ENCODE results near the gene ABR.
A peak's percentile ranks its signal among the peaks of the same experiment; 100 is the strongest.
"Not testable (repeated sequence)": the region's sequence is repeated elsewhere in the genome, so short reads cannot be mapped to it uniquely, and the experiment has no call there.

ABR gene

GRCh38 chr17:983921-984320, 195.9 kb downstream of the ABR start:
- no peak for DNase-seq (ENCODE audit: low read depth in 2 of 2)

- no peak for DNase-seq (ENCODE audit: low read depth in 2 of 2)
These were observed 198.5 kb downstream of the ABR start for GRCh38 chr17:981292-981658.

- peak; percentile 47 to 55 for DNase-seq (ENCODE audit: low read depth in 2 of 2)
These were observed 199.1 kb downstream of the ABR start for GRCh38 chr17:980406-981291.

- DNase-seq (ENCODE audit: low read depth in 2 of 2) = peak; percentile 73 to 76
These were observed 200.0 kb downstream of the ABR start, which contains the start of gene NXN for GRCh38 chr17:979539-980405. Gene NXN, minus strand, starts transcription at chr17:979776.

- no peak for DNase-seq (ENCODE audit: low read depth in 2 of 2)
These were observed 200.6 kb downstream of the ABR start for GRCh38 chr17:979212-979538.

- no peak for DNase-seq (ENCODE audit: low read depth in 2 of 2)
These were observed 201.4 kb downstream of the ABR start for GRCh38 chr17:978103-979093.

GRCh38 chr17:977166-977565, 202.6 kb downstream of the ABR start:
- DNase-seq (ENCODE audit: low read depth in 2 of 2) = no peak

- no peak for DNase-seq (ENCODE audit: low read depth in 2 of 2)
These were observed 203.5 kb downstream of the ABR start for GRCh38 chr17:976312-976711.

GRCh38 chr17:975371-975915, 204.3 kb downstream of the ABR start:
- DNase-seq (ENCODE audit: low read depth in 2 of 2) = no peak

GRCh38 chr17:974778-975177, 205.0 kb downstream of the ABR start:
- DNase-seq (ENCODE audit: low read depth in 2 of 2) = not testable (repeated sequence)

- no peak for DNase-seq (ENCODE audit: low read depth in 2 of 2)
These were observed 206.7 kb downstream of the ABR start for GRCh38 chr17:973053-973452.

GRCh38 chr17:971861-972260, 207.9 kb downstream of the ABR start:
- DNase-seq (ENCODE audit: low read depth in 2 of 2) = not testable (repeated sequence)

- DNase-seq (ENCODE audit: low read depth in 2 of 2) = no peak
These were observed 209.4 kb downstream of the ABR start for GRCh38 chr17:970364-970763.

- DNase-seq (ENCODE audit: low read depth in 2 of 2) = no peak
These were observed 209.9 kb downstream of the ABR start for GRCh38 chr17:969811-970355.

- no peak for DNase-seq (ENCODE audit: low read depth in 2 of 2)
These were observed 210.7 kb downstream of the ABR start for GRCh38 chr17:968812-969730.

- DNase-seq (ENCODE audit: low read depth in 2 of 2) = no peak
These were observed 212.7 kb downstream of the ABR start for GRCh38 chr17:967122-967521.

- DNase-seq (ENCODE audit: low read depth in 2 of 2) = no peak
These were observed 214.3 kb downstream of the ABR start for GRCh38 chr17:965311-965989.

- no peak for DNase-seq (ENCODE audit: low read depth in 2 of 2)
These were observed 214.9 kb downstream of the ABR start for GRCh38 chr17:964876-965275.

- DNase-seq (ENCODE audit: low read depth in 2 of 2) = no peak
These were observed 217.1 kb downstream of the ABR start for GRCh38 chr17:962670-963069.
